Endodermal cell (in vitro differentiated cells): ENCODE measurements around the gene SLC28A2. TPM values are rescaled to one million over a fixed set of nuclear protein-coding genes. Genes with fewer than 3 reads are reported as not detected.
A peak's percentile ranks its signal among the peaks of the same experiment; 100 is the strongest.

Experiments used
- DNase-seq: peaks from one replicate; pipeline ENCODE4 v3.0.0-alpha.2; 2017
- H3K27ac ChIP-seq: 2 replicates; pipeline ENCODE4 v1.5.1; 2013; ENCODE audit warnings: mild to moderate bottlenecking, low read depth, low read length, moderate library complexity
- H3K27me3 ChIP-seq: 2 replicates; pipeline ENCODE4 v1.6.1; 2013; ENCODE audit warnings: mild to moderate bottlenecking, low read length, moderate library complexity; ENCODE audit not compliant: insufficient read depth, control insufficient read depth, poor library complexity, severe bottlenecking
- H3K36me3 ChIP-seq: 2 replicates; pipeline ENCODE4 v1.7.0; 2013; ENCODE audit warnings: mild to moderate bottlenecking, low read length, moderate library complexity; ENCODE audit not compliant: control insufficient read depth, insufficient read depth
- H3K4me1 ChIP-seq: one replicate; pipeline ENCODE4 v1.7.0; 2013; ENCODE audit warnings: low read length; ENCODE audit not compliant: control insufficient read depth, insufficient read depth
- H3K4me3 ChIP-seq: 2 replicates; pipeline ENCODE4 v1.5.1; 2013; ENCODE audit warnings: mild to moderate bottlenecking, low read length, moderate library complexity
- H3K9ac ChIP-seq: 2 replicates; pipeline ENCODE4 v1.6.1; 2013; ENCODE audit warnings: mild to moderate bottlenecking, low read length, moderate library complexity; ENCODE audit not compliant: poor library complexity, severe bottlenecking; ENCODE audit errors: extremely low read depth
- H3K9me3 ChIP-seq: 2 replicates; pipeline ENCODE4 v1.6.1; 2013; ENCODE audit warnings: mild to moderate bottlenecking, low read length, moderate library complexity; ENCODE audit not compliant: control insufficient read depth
- H3K27ac Mint-ChIP-seq: 2 replicates; pipeline ENCODE4 v1.8.0; 2020; ENCODE audit warnings: mixed read lengths
- H3K27me3 Mint-ChIP-seq: 2 replicates; pipeline ENCODE4 v1.8.0; 2021; ENCODE audit warnings: mild to moderate bottlenecking, mixed read lengths; ENCODE audit not compliant: insufficient read depth
- H3K36me3 Mint-ChIP-seq: 2 replicates; pipeline ENCODE4 v1.8.0; 2020; ENCODE audit warnings: low read depth, mixed read lengths
- H3K4me1 Mint-ChIP-seq: 2 replicates; pipeline ENCODE4 v1.8.0; 2020; ENCODE audit warnings: mixed read lengths
- H3K4me3 Mint-ChIP-seq: 2 replicates; pipeline ENCODE4 v1.8.0; 2020; ENCODE audit warnings: mild to moderate bottlenecking, moderate library complexity, mixed read lengths
- H3K9me3 Mint-ChIP-seq: 2 replicates; pipeline ENCODE4 v1.8.0; 2020; ENCODE audit warnings: mild to moderate bottlenecking, mixed read lengths
- CTCF ChIP-seq: fragments of 200-600 bp; sonication (generic); conservative IDR thresholded peaks from 2 replicates; pipeline ENCODE4 v1.5.0; 2021; ENCODE audit warnings: antibody characterized with exemption, mild to moderate bottlenecking
- WGBS, 2 experiments: methylation state at CpG; one replicate each; pipeline versions ENCODE4 v1.1.5 to v1.1.7; 2013; ENCODE audit warnings: missing lambda C conversion rate in 2 of 2, mixed read lengths in 1 of 2; ENCODE audit not compliant: insufficient coverage in 1 of 2, insufficient read length in 1 of 2; 5-methylcytosine and 5-hydroxymethylcytosine counted together
- total RNA-seq, 2 donors: library from RNA; stranded (reverse); fragmentation: NEBNext Ultra II Directional in 1 of 2; extraction: Animal tissue kit (Norgen Biotek cat#: 25700) in 1 of 2; gene quantifications; 2 replicates in 1 of 2; 3 replicates in 1 of 2; pipeline ENCODE4 v1.2.1, GENCODE V29; 2021

The SLC28A2 gene
- total RNA-seq, 2 donors from 2014 or later, result 3.8 to 4.4 TPM

- Mint-ChIP-seq H3K4me3 (no peak overlapping the region), H3K9me3 (peaks cover 5% of the 10 kb centered on the region), H3K4me1 (peaks cover 28% of the 10 kb centered on the region), H3K27ac (no peak overlapping the region), H3K27me3 (no peaks in the 10 kb centered on the region), H3K36me3 (peaks cover 2% of the 10 kb centered on the region)
- H3K27me3 ChIP-seq, result no peaks in the 10 kb centered on the region
- H3K4me1 ChIP-seq, result peaks cover 3% of the 10 kb centered on the region
- H3K4me3 ChIP-seq, result no peak overlapping the region
- H3K9me3 ChIP-seq, result no peaks in the 10 kb centered on the region
- WGBS, 2 experiments, result 70 to 74% methylated on average over 2 to 5 of the region's 5 CpGs
- H3K9ac ChIP-seq, result no peak overlapping the region
- no peak for TF ChIP-seq CTCF
- peak overlapping the region; percentile 78 for H3K27ac ChIP-seq
- DNase-seq, result peak; percentile 49
- H3K36me3 ChIP-seq, result no peaks in the 10 kb centered on the region
These were observed 74.2 kb downstream of the SLC28A2 start for GRCh38 chr15:45326280-45326679.

GRCh38 chr15:45326741-45327140 is 74.7 kb downstream of the SLC28A2 start:
- H3K27ac Mint-ChIP-seq, result no peak overlapping the region
- no peak for TF ChIP-seq CTCF
- no peaks in the 10 kb centered on the region for H3K27me3 Mint-ChIP-seq
- Histone ChIP-seq H3K9ac (no peak overlapping the region), H3K27ac (peak overlapping the region; percentile 78), H3K4me3 (peak overlapping the region; percentile 10), H3K4me1 (peaks cover 3% of the 10 kb centered on the region), H3K9me3 (no peaks in the 10 kb centered on the region), H3K27me3 (no peaks in the 10 kb centered on the region), H3K36me3 (no peaks in the 10 kb centered on the region)
- H3K36me3 Mint-ChIP-seq, result peaks cover 2% of the 10 kb centered on the region
- peaks cover 28% of the 10 kb centered on the region for H3K4me1 Mint-ChIP-seq
- peaks cover 4% of the 10 kb centered on the region for H3K9me3 Mint-ChIP-seq
- WGBS, 2 experiments, result 47 to 71% methylated on average over 4 to 7 of the region's 7 CpGs
- no peak overlapping the region for H3K4me3 Mint-ChIP-seq
- DNase-seq, result no peak

Other genes with a start within 250 kb of the SLC28A2 start
- 10 to 100 TPM; 28.7 to 40.3 TPM for gene SORD, start 229.0 kb upstream of the SLC28A2 start, total RNA-seq
- under 1 TPM; 0.11 to 0.13 TPM for gene DUOX2, start 138.1 kb upstream of the SLC28A2 start, total RNA-seq
- not detected for gene DUOXA2, start 137.9 kb upstream of the SLC28A2 start, total RNA-seq
- gene DUOXA1, start 122.4 kb upstream of the SLC28A2 start, total RNA-seq, result under 1 TPM; 0.86 to 0.99 TPM
- 1 to 10 TPM; 1.2 to 1.9 TPM for gene DUOX1, start 122.2 kb upstream of the SLC28A2 start, total RNA-seq
- 10 to 100 TPM; 42.0 to 53.8 TPM for gene SHF, start 64.3 kb upstream of the SLC28A2 start, total RNA-seq
- 10 to 100 TPM; 35.2 to 83.4 TPM for gene GATM, start 126.3 kb downstream of the SLC28A2 start, total RNA-seq